ENCODE data around the gene GMDS.

The GMDS gene

GRCh38 chr6:1709234-1709641, 536.2 kb downstream of the GMDS start:
- H3K4me3 ChIP-seq (ENCODE audit: low read depth, low read length) = no peak overlapping the region
- no peak for DNase-seq (ENCODE audit: low read depth, low spot score)
- no peak for TF ChIP-seq CTCF (IDR thresholded peaks at IDR 0.05; ENCODE audit: low read depth, low read length)
- in situ Hi-C loops (cut with HindIII; ENCODE audit: low sequenced_read_pairs) = no loop called here

GRCh38 chr6:1708820-1709219, 536.6 kb downstream of the GMDS start:
- no peak for TF ChIP-seq CTCF (IDR thresholded peaks at IDR 0.05; ENCODE audit: low read depth, low read length)
- H3K4me3 ChIP-seq (ENCODE audit: low read depth, low read length) = no peak overlapping the region
- in situ Hi-C loops (cut with HindIII; ENCODE audit: low sequenced_read_pairs) = no loop called here
- DNase-seq (ENCODE audit: low read depth, low spot score) = no peak

- TF ChIP-seq CTCF (IDR thresholded peaks at IDR 0.05; ENCODE audit: low read depth, low read length) = no peak
- H3K4me3 ChIP-seq (ENCODE audit: low read depth, low read length) = no peak overlapping the region
- in situ Hi-C loops (cut with HindIII; ENCODE audit: low sequenced_read_pairs) = no loop called here
- no peak for DNase-seq (ENCODE audit: low read depth, low spot score)
These were observed 537.3 kb downstream of the GMDS start for GRCh38 chr6:1708122-1708521.

- in situ Hi-C loops (cut with HindIII; ENCODE audit: low sequenced_read_pairs) = no loop called here
- no peak for TF ChIP-seq CTCF (IDR thresholded peaks at IDR 0.05; ENCODE audit: low read depth, low read length)
- no peak overlapping the region for H3K4me3 ChIP-seq (ENCODE audit: low read depth, low read length)
- no peak for DNase-seq (ENCODE audit: low read depth, low spot score)
These were observed 539.8 kb downstream of the GMDS start for GRCh38 chr6:1705630-1706029.

- no peak for TF ChIP-seq CTCF (IDR thresholded peaks at IDR 0.05; ENCODE audit: low read depth, low read length)
- no peak for DNase-seq (ENCODE audit: low read depth, low spot score)
- in situ Hi-C loops (cut with HindIII; ENCODE audit: low sequenced_read_pairs) = no loop called here
- no peak overlapping the region for H3K4me3 ChIP-seq (ENCODE audit: low read depth, low read length)
These were observed 540.2 kb downstream of the GMDS start for GRCh38 chr6:1705183-1705582.

- in situ Hi-C loops (cut with HindIII; ENCODE audit: low sequenced_read_pairs) = no loop called here
- H3K4me3 ChIP-seq (ENCODE audit: low read depth, low read length) = no peak overlapping the region
- DNase-seq (ENCODE audit: low read depth, low spot score) = no peak
- TF ChIP-seq CTCF (IDR thresholded peaks at IDR 0.05; ENCODE audit: low read depth, low read length) = no peak
These were observed 540.7 kb downstream of the GMDS start for GRCh38 chr6:1704711-1705110.

GRCh38 chr6:1703923-1704322, 541.5 kb downstream of the GMDS start:
- no peak for DNase-seq (ENCODE audit: low read depth, low spot score)
- in situ Hi-C loops (cut with HindIII; ENCODE audit: low sequenced_read_pairs) = no loop called here
- no peak for TF ChIP-seq CTCF (IDR thresholded peaks at IDR 0.05; ENCODE audit: low read depth, low read length)
- no peak overlapping the region for H3K4me3 ChIP-seq (ENCODE audit: low read depth, low read length)
